NCI-H1694 treated with DMSO at 0.1 percent for 48 hours (cell line): ENCODE measurements around the gene ANKRD66.

Experiments used
- DNase-seq: peaks from one replicate; lab custom pipeline; 2025; lab: John Stamatoyannopoulos, UW

Gene ANKRD66

GRCh38 chr6:46790355-46790874 lies 43.7 kb downstream of the ANKRD66 start:
- no peak for DNase-seq

- no peak for DNase-seq
Observed at GRCh38 chr6:46792635-46793034, 45.9 kb downstream of the ANKRD66 start.

GRCh38 chr6:46793138-46793537 lies 46.4 kb downstream of the ANKRD66 start, which contains the start of gene MEP1A:
TSS of gene MEP1A (plus strand) at chr6:46793389. CDS start at chr6:46793399, 10 bp downstream.
- no peak for DNase-seq

GRCh38 chr6:46794068-46794467 lies 47.3 kb downstream of the ANKRD66 start:
- no peak for DNase-seq

GRCh38 chr6:46795816-46796215 lies 49.1 kb downstream of the ANKRD66 start:
- no peak for DNase-seq

- no peak for DNase-seq
Observed at GRCh38 chr6:46796848-46797580, 50.3 kb downstream of the ANKRD66 start.

- DNase-seq: no peak
Observed at GRCh38 chr6:46799657-46800056, 52.9 kb downstream of the ANKRD66 start.

GRCh38 chr6:46808806-46809205 lies 62.1 kb downstream of the ANKRD66 start:
- DNase-seq: no peak
